Aortic smooth muscle cell (primary cell): Measurements from ENCODE around the gene SCGB1D2. TPM values are rescaled to one million over a fixed set of nuclear protein-coding genes. Genes with fewer than 3 reads are reported as not detected.

Experiments
- total RNA-seq: library from RNA; depleted of rRNA; stranded (reverse); fragments of >200 nt; gene quantifications from 2 replicates; pipeline ENCODE4 v1.2.3, GENCODE V29; 2014

The SCGB1D2 gene, protein sequence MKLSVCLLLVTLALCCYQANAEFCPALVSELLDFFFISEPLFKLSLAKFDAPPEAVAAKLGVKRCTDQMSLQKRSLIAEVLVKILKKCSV
- not detected in 2 replicates for total RNA-seq

DNA sequence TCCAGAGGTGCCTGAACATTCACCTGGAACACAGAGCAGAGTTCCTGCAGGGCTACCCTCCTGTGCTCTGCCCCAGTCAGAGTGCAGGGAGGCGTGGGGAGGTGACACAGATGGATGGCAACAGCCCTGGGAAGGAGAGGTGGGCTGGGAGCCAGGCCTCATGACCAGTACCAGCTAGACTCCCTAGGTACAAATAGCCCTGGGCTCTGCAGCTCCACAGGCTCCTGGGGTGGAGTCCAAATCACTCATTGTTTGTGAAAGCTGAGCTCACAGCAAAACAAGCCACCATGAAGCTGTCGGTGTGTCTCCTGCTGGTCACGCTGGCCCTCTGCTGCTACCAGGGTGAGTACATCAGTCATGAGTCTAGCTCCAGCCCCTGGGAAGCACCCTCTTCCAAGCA lies at the start of gene SCGB1D2:
TSS of gene SCGB1D2 (plus strand) at position 219 of the 400 bp plus-strand sequence. CDS start at position 288, 69 bp downstream.

DNA sequence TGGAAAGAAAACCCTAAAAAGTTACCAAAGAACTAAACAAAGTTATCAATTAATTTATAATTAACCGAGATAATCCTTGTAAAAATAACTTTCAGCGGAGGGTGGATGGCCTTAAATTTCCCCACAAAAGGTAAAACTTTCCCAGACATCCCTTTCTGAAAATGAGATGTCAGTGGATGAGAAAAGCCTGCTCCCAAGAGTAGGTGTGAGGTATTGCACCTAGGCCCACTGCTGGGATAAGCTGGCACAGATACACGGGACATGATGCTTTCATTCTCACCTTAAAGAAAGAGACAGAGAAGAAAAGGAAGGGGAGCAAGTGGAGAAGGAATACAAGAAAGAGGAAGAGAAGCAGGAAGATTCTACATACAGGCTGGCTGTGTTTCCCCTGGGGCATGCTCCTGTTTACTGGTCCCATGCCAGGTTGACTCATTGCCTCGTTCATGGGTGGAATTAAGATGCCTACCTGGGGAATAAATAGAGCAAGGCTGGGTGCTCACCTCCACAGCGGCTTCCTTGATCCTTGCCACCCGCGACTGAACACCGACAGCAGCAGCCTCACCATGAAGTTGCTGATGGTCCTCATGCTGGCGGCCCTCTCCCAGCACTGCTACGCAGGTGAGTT lies 27.7 kb downstream of the SCGB1D2 start, which contains the start of gene SCGB2A2:
TSS of gene SCGB2A2 (plus strand) at position 505 of the 625 bp plus-strand sequence. CDS start at position 564, 59 bp downstream.

Other genes starting within 250 kb of the SCGB1D2 start
- gene INCENP, start 118.2 kb upstream of the SCGB1D2 start, total RNA-seq, result 9.9 and 18.1 TPM in 2 replicates
- gene SCGB1D1, start 52.0 kb upstream of the SCGB1D2 start, total RNA-seq, result not detected in 2 replicates
- not detected in 2 replicates for gene SCGB2A1, start 33.6 kb upstream of the SCGB1D2 start, total RNA-seq
- gene SCGB2A2, start 27.9 kb downstream of the SCGB1D2 start, total RNA-seq, result not detected in 2 replicates
- not detected in 2 replicates for gene SCGB1D4, start 56.8 kb downstream of the SCGB1D2 start, total RNA-seq
- 1.3 and 1.5 TPM in 2 replicates for gene ASRGL1, start 95.2 kb downstream of the SCGB1D2 start, total RNA-seq
- not detected in 2 replicates for gene SCGB1A1, start 176.8 kb downstream of the SCGB1D2 start, total RNA-seq